GM12864 (cell line): ENCODE results near the gene PARP11.
A peak's percentile ranks its signal among the peaks of the same experiment; 100 is the strongest.

Experiments used
- DNase-seq: peaks from one replicate; pipeline ENCODE4 v3.0.0-alpha.2; 2011; ENCODE audit warnings: low read depth
- H3K4me3 ChIP-seq: 2 replicates; pipeline ENCODE4 v1.5.1; 2011; ENCODE audit warnings: mild to moderate bottlenecking, low read depth, low read length, control low read depth
- CTCF ChIP-seq: IDR thresholded peaks from 2 replicates; pipeline ENCODE4 v1.5.1; 2011; ENCODE audit warnings: low read depth, mild to moderate bottlenecking, moderate library complexity, low read length, control low read depth, inconsistent platforms; ENCODE audit errors: missing control alignments

The PARP11 gene

GRCh38 chr12:3810540-3810939 is 62.7 kb downstream of the PARP11 start:
- no peak for DNase-seq
- no peak overlapping the region for H3K4me3 ChIP-seq
- TF ChIP-seq CTCF: no peak

- H3K4me3 ChIP-seq: no peak overlapping the region
- no peak for TF ChIP-seq CTCF
- DNase-seq: no peak
Observed at GRCh38 chr12:3810016-3810370, 63.2 kb downstream of the PARP11 start.

GRCh38 chr12:3809357-3810015 is 63.7 kb downstream of the PARP11 start:
- TF ChIP-seq CTCF: no peak
- no peak for DNase-seq
- H3K4me3 ChIP-seq: no peak overlapping the region

GRCh38 chr12:3805077-3805476 is 68.1 kb downstream of the PARP11 start:
- H3K4me3 ChIP-seq: no peak overlapping the region
- TF ChIP-seq CTCF: no peak
- DNase-seq: no peak

GRCh38 chr12:3803865-3804472 is 69.2 kb downstream of the PARP11 start:
- DNase-seq: peak; percentile 55
- TF ChIP-seq CTCF: peak; percentile 96
- no peak overlapping the region for H3K4me3 ChIP-seq

GRCh38 chr12:3802721-3803120 is 70.5 kb downstream of the PARP11 start:
- no peak for TF ChIP-seq CTCF
- no peak for DNase-seq
- H3K4me3 ChIP-seq: no peak overlapping the region

GRCh38 chr12:3797531-3798048 is 75.6 kb downstream of the PARP11 start:
- no peak for DNase-seq
- no peak for TF ChIP-seq CTCF
- no peak overlapping the region for H3K4me3 ChIP-seq
